ENCODE measurements around the gene GDF7.

DNA sequence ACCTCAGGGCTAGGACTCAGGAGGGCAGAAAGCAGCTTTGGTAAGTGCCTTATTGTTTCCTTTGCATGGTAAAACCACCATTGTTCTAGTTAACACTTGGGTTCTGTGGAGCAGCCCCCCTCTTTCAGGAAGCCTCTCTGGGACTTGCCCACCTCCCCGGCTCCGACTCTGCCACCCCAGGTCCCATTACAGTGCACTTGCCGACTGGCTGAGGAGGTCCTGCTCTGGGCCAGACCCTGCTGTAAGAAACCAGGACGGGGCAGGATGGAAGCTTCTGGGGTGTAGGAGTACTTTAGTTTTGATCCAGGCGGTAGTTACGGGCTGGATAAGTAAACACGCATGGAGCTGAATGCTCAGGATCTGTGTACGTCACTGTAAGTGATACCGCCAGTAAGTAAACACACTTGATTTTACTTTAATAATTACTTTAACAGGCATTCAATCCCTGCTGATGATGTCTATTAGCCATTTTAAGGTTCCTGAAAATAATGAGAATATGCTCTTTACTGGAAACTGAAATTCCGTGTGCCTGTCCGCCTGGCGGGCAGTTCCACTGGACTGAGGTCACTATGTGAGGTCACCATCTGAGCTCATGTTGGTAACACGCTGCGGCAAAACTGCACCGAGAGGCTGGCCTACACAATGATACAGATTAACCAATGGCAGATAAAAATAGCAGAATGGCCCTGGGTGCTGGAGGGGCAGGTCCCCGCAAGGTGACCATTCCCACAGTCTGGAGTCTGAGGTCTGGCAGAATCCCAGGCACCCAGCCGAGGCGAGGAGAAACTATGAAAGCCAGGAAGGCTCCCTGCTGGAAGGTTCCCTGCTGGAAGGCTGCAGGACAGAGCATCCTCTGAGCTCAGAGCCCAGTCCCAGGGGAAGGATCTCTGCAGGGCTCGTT, 41.2 kb upstream of the GDF7 start:
- TF ChIP-seq, protein P1, sequence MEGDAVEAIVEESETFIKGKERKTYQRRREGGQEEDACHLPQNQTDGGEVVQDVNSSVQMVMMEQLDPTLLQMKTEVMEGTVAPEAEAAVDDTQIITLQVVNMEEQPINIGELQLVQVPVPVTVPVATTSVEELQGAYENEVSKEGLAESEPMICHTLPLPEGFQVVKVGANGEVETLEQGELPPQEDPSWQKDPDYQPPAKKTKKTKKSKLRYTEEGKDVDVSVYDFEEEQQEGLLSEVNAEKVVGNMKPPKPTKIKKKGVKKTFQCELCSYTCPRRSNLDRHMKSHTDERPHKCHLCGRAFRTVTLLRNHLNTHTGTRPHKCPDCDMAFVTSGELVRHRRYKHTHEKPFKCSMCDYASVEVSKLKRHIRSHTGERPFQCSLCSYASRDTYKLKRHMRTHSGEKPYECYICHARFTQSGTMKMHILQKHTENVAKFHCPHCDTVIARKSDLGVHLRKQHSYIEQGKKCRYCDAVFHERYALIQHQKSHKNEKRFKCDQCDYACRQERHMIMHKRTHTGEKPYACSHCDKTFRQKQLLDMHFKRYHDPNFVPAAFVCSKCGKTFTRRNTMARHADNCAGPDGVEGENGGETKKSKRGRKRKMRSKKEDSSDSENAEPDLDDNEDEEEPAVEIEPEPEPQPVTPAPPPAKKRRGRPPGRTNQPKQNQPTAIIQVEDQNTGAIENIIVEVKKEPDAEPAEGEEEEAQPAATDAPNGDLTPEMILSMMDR (IDR thresholded peaks at IDR 0.05), result no peak
- TF ChIP-seq POLR2AphosphoS5 (IDR thresholded peaks at IDR 0.05), result no peak
- no peak for TF ChIP-seq POLR2A (IDR thresholded peaks at IDR 0.05)
